HepG2 (cell line): Measurements from ENCODE around the gene RRAD. TPM values are rescaled to one million over a fixed set of nuclear protein-coding genes. Genes with fewer than 3 reads are reported as not detected.

Experiments
- ARHGAP35 ChIP-seq: sonication (generic); formaldehyde crosslinking; IDR thresholded peaks from 2 replicates; pipeline ENCODE4 v1.9.0; 2022; ENCODE audit warnings: mild to moderate bottlenecking, inconsistent platforms, moderate library complexity, missing genetic modification reagents, borderline replicate concordance
- FOSL1 ChIP-seq: sonication (generic); formaldehyde crosslinking; IDR thresholded peaks from 2 replicates; pipeline ENCODE4 v1.9.0; 2021; ENCODE audit warnings: missing genetic modification reagents, borderline replicate concordance
- HOXA5 ChIP-seq: sonication (generic); formaldehyde crosslinking; IDR thresholded peaks from 2 replicates; pipeline ENCODE4 v1.4.0; 2020; ENCODE audit warnings: missing genetic modification reagents
- KDM6A ChIP-seq: IDR thresholded peaks from 2 replicates; pipeline ENCODE4 v1.6.1; 2016; ENCODE audit warnings: low read depth
- KMT2A ChIP-seq: sonication (generic); formaldehyde crosslinking; IDR thresholded peaks from 2 replicates; pipeline ENCODE4 v1.4.0; 2020; ENCODE audit warnings: missing genetic modification reagents
- NONO ChIP-seq, 2 experiments: fragments of 450-650 bp in 1 of 2; sonication (generic) in 1 of 2; formaldehyde crosslinking in 1 of 2; IDR thresholded peaks in 1 of 2; conservative IDR thresholded peaks in 1 of 2; 2 replicates each; pipeline versions ENCODE4 v1.6.1 to v1.8.0; 2017 to 2022; ENCODE audit warnings: mild to moderate bottlenecking in 1 of 2, missing genetic modification reagents in 1 of 2, moderate library complexity in 1 of 2
- POLR2AphosphoS5 ChIP-seq: IDR thresholded peaks from 2 replicates; pipeline ENCODE4 v1.6.1; 2012; ENCODE audit warnings: low read depth, low read length
- RXRB ChIP-seq: IDR thresholded peaks from 2 replicates; pipeline ENCODE4 v1.6.1; 2016; ENCODE audit warnings: borderline replicate concordance, missing genetic modification reagents, missing compliant biosample characterization
- SP2 ChIP-seq: sonication (generic); formaldehyde crosslinking; IDR thresholded peaks from 2 replicates; pipeline ENCODE4 v1.5.1; 2020; ENCODE audit warnings: mild to moderate bottlenecking, missing genetic modification reagents
- TAF15 ChIP-seq: fragments of 200-400 bp; formaldehyde crosslinking; IDR thresholded peaks from one replicate; pipeline ENCODE4 v1.6.1; 2018; ENCODE audit warnings: mild to moderate bottlenecking, low read depth, low read length; ENCODE audit not compliant: poor library complexity, severe bottlenecking
- ZEB1 ChIP-seq: IDR thresholded peaks from 2 replicates; pipeline ENCODE4 v1.6.1; 2012; ENCODE audit warnings: mild to moderate bottlenecking, low read depth, inconsistent platforms; ENCODE audit not compliant: insufficient replicate concordance
- ZFP62 ChIP-seq: sonication (generic); formaldehyde crosslinking; IDR thresholded peaks from 2 replicates; pipeline ENCODE4 v1.4.0; 2020; ENCODE audit warnings: missing genetic modification reagents
- ZNF160 ChIP-seq: sonication (generic); formaldehyde crosslinking; IDR thresholded peaks from 2 replicates; pipeline ENCODE4 v1.8.0; 2022; ENCODE audit warnings: mild to moderate bottlenecking, inconsistent platforms, missing genetic modification reagents
- ZNF326 ChIP-seq: sonication (generic); formaldehyde crosslinking; IDR thresholded peaks from 2 replicates; pipeline ENCODE4 v1.4.0; 2020; ENCODE audit warnings: missing genetic modification reagents, borderline replicate concordance
- ZNF350 ChIP-seq: sonication (generic); formaldehyde crosslinking; IDR thresholded peaks from 2 replicates; pipeline ENCODE4 v1.4.0; 2020; ENCODE audit warnings: mild to moderate bottlenecking, low read depth, missing genetic modification reagents, borderline replicate concordance
- ZNF839 ChIP-seq: sonication (generic); formaldehyde crosslinking; IDR thresholded peaks from 2 replicates; pipeline ENCODE4 v1.4.0; 2020; ENCODE audit warnings: missing genetic modification reagents, mild to moderate bottlenecking, borderline replicate concordance
- polyA plus RNA-seq, 8 experiments: library from polyadenylated mRNA; depleted of rRNA in 3 of 8; stranded (reverse) in 7 of 8; unstranded in 1 of 8; fragments of >200 nt; fragmentation: Illumina TruSeq in 4 of 8; extraction: Trizol in 4 of 8; gene quantifications; 2 replicates each; pipeline versions ENCODE4 v1.2.1 to v1.2.3, GENCODE V29; 2011 to 2016; ENCODE audit warnings: low read depth in 4 of 8, missing spikeins in 1 of 8, mixed read lengths in 1 of 8; ENCODE audit not compliant: insufficient read depth in 1 of 8
- total RNA-seq, 5 experiments: library from RNA; depleted of rRNA; stranded (reverse); fragments of >200 nt; fragmentation: Illumina TruSeq; extraction: Trizol; gene quantifications; 2 replicates each; pipeline ENCODE4 v1.2.3, GENCODE V29; 2016; ENCODE audit warnings: low read depth in 1 of 5
- TF ChIP-seq, protein P1 (sequence below): sonication (generic); formaldehyde crosslinking; IDR thresholded peaks from 2 replicates; pipeline ENCODE4 v1.4.0; 2020; ENCODE audit warnings: mild to moderate bottlenecking, missing genetic modification reagents
- TF ChIP-seq, protein P2 (sequence below): sonication (generic); formaldehyde crosslinking; IDR thresholded peaks from 2 replicates; pipeline ENCODE4 v1.4.0; 2020; ENCODE audit warnings: missing genetic modification reagents, borderline replicate concordance
- TF ChIP-seq, protein P3 (sequence below): sonication (generic); formaldehyde crosslinking; IDR thresholded peaks from 2 replicates; pipeline ENCODE4 v1.4.0; 2020; ENCODE audit warnings: missing genetic modification reagents, mild to moderate bottlenecking, borderline replicate concordance
- TF ChIP-seq, protein P4 (sequence below): IDR thresholded peaks from 2 replicates; pipeline ENCODE4 v1.6.1; 2018; ENCODE audit warnings: missing genetic modification reagents, mild to moderate bottlenecking, missing compliant biosample characterization
- TF ChIP-seq, protein P5 (sequence below): IDR thresholded peaks from 2 replicates; pipeline ENCODE4 v1.6.1; 2016; ENCODE audit warnings: missing compliant biosample characterization, missing genetic modification reagents, borderline replicate concordance

Gene RRAD
- total and polyA plus RNA-seq, 2 of the 13 experiments (the other 11 are each of a cell fraction or from before 2014, with no cell fraction given) = 0.80 to 1.1 TPM

DNA sequence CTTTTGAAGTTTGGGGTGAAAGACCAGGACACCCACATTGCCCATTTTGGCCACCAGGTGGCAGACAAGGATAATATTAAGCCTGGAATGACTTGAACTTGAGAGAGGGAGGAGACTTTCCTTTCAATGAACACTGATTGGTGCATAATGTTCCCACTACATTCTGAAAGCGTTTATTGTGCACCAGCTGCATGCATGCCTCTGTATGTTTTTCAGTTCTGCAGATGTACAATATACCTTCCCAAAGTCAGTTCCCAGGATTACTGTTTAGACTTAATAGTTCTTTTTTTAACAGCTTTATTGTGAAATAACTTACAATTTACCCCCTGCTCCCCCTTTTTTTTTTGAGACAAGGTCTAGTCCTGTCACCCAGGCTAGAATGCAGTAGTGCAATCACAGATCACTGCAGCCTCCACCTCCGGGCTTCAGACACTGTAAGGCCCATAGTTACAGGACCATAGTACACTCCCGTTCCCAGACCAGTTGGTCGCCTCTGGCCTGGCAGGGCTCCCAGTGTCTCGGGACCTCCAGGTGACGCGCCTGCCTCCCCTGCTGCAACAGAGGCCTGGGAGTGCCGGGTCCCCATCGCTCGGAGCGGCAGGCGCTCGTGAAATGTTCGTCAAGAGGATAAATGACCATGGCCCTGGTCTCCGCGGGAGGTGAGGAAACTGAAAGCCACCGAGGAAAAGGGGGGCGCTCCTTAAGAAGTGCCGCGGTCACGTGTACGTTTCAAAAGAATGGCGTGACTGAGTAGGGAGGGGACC is 22.1 kb upstream of the RRAD start (continued):
- TF ChIP-seq, protein P1, sequence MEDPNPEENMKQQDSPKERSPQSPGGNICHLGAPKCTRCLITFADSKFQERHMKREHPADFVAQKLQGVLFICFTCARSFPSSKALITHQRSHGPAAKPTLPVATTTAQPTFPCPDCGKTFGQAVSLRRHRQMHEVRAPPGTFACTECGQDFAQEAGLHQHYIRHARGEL = no peak
- TF ChIP-seq, protein P2, sequence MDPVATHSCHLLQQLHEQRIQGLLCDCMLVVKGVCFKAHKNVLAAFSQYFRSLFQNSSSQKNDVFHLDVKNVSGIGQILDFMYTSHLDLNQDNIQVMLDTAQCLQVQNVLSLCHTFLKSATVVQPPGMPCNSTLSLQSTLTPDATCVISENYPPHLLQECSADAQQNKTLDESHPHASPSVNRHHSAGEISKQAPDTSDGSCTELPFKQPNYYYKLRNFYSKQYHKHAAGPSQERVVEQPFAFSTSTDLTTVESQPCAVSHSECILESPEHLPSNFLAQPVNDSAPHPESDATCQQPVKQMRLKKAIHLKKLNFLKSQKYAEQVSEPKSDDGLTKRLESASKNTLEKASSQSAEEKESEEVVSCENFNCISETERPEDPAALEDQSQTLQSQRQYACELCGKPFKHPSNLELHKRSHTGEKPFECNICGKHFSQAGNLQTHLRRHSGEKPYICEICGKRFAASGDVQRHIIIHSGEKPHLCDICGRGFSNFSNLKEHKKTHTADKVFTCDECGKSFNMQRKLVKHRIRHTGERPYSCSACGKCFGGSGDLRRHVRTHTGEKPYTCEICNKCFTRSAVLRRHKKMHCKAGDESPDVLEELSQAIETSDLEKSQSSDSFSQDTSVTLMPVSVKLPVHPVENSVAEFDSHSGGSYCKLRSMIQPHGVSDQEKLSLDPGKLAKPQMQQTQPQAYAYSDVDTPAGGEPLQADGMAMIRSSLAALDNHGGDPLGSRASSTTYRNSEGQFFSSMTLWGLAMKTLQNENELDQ (CRISPR knock-in tag) = no peak
- TF ChIP-seq SP2 = no peak
- TF ChIP-seq KDM6A = no peak
- TF ChIP-seq ZNF350 (CRISPR knock-in tag) = no peak
- no peak for TF ChIP-seq ZNF326 (CRISPR knock-in tag)
- no peak for TF ChIP-seq ZNF160 (CRISPR knock-in tag)
- TF ChIP-seq NONO (IDR thresholded peaks at IDR 0.05) = no peak
- TF ChIP-seq NONO (CRISPR knock-in tag; conservative IDR thresholded peaks at IDR 0.05) = no peak
- TF ChIP-seq ARHGAP35 (CRISPR knock-in tag) = no peak
- TF ChIP-seq ZNF839 (CRISPR knock-in tag) = no peak
- TF ChIP-seq RXRB (CRISPR knock-in tag) = peak; percentile 69; the same call in 1 of the 2 replicates
- TF ChIP-seq, protein P3, sequence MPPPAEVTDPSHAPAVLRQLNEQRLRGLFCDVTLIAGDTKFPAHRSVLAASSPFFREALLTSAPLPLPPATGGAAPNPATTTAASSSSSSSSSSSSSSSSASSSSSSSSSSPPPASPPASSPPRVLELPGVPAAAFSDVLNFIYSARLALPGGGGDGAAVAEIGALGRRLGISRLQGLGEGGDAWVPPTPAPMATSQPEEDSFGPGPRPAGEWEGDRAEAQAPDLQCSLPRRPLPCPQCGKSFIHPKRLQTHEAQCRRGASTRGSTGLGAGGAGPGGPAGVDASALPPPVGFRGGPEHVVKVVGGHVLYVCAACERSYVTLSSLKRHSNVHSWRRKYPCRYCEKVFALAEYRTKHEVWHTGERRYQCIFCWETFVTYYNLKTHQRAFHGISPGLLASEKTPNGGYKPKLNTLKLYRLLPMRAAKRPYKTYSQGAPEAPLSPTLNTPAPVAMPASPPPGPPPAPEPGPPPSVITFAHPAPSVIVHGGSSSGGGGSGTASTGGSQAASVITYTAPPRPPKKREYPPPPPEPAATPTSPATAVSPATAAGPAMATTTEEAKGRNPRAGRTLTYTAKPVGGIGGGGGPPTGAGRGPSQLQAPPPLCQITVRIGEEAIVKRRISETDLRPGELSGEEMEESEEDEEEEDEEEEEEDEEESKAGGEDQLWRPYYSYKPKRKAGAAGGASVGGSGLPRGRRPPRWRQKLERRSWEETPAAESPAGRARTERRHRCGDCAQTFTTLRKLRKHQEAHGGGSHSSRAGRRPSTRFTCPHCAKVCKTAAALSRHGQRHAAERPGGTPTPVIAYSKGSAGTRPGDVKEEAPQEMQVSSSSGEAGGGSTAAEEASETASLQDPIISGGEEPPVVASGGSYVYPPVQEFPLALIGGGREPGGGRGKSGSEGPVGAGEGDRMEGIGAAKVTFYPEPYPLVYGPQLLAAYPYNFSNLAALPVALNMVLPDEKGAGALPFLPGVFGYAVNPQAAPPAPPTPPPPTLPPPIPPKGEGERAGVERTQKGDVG (CRISPR knock-in tag) = no peak
- TF ChIP-seq FOSL1 (CRISPR knock-in tag) = no peak
- TF ChIP-seq, protein P4, sequence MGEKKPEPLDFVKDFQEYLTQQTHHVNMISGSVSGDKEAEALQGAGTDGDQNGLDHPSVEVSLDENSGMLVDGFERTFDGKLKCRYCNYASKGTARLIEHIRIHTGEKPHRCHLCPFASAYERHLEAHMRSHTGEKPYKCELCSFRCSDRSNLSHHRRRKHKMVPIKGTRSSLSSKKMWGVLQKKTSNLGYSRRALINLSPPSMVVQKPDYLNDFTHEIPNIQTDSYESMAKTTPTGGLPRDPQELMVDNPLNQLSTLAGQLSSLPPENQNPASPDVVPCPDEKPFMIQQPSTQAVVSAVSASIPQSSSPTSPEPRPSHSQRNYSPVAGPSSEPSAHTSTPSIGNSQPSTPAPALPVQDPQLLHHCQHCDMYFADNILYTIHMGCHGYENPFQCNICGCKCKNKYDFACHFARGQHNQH (CRISPR knock-in tag) = peak; percentile 46; the same call in 1 of the 2 replicates
- no peak for TF ChIP-seq POLR2AphosphoS5
- TF ChIP-seq ZFP62 (CRISPR knock-in tag) = no peak
- TF ChIP-seq TAF15 = no peak
- no peak for TF ChIP-seq KMT2A (CRISPR knock-in tag)
- no peak for TF ChIP-seq HOXA5 (CRISPR knock-in tag)
- no peak for TF ChIP-seq ZEB1
- TF ChIP-seq, protein P5, sequence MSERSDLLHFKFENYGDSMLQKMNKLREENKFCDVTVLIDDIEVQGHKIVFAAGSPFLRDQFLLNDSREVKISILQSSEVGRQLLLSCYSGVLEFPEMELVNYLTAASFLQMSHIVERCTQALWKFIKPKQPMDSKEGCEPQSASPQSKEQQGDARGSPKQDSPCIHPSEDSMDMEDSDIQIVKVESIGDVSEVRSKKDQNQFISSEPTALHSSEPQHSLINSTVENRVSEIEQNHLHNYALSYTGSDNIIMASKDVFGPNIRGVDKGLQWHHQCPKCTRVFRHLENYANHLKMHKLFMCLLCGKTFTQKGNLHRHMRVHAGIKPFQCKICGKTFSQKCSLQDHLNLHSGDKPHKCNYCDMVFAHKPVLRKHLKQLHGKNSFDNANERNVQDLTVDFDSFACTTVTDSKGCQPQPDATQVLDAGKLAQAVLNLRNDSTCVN (CRISPR knock-in tag) = no peak
